Muscle layer of duodenum (tissue), 2 donors: Measurements from ENCODE around the gene ERMARD.

Experiments used
- H3K27ac ChIP-seq: one replicate; pipeline ENCODE4 v1.7.0; 2013; ENCODE audit warnings: mild to moderate bottlenecking, low read length
- H3K27me3 ChIP-seq: one replicate; pipeline ENCODE4 v1.7.0; 2013; ENCODE audit warnings: low read depth, mild to moderate bottlenecking, control low read depth, low read length
- H3K36me3 ChIP-seq, 2 donors: one replicate each; pipeline ENCODE4 v1.7.0; 2013; ENCODE audit warnings: low read length in 2 of 2, control low read depth in 1 of 2, mild to moderate bottlenecking in 1 of 2; ENCODE audit not compliant: insufficient read depth in 2 of 2, control insufficient read depth in 1 of 2
- H3K4me1 ChIP-seq, 2 donors: one replicate each; pipeline ENCODE4 v1.7.0; 2013; ENCODE audit warnings: low read length in 2 of 2, mild to moderate bottlenecking in 2 of 2, control low read depth in 1 of 2, moderate library complexity in 1 of 2; ENCODE audit not compliant: insufficient read depth in 2 of 2, control insufficient read depth in 1 of 2
- H3K4me3 ChIP-seq, 2 donors: one replicate each; pipeline ENCODE4 v1.7.0; 2013; ENCODE audit warnings: low read length in 2 of 2, low read depth in 1 of 2, mild to moderate bottlenecking in 1 of 2
- H3K9me3 ChIP-seq, 2 donors: one replicate each; pipeline ENCODE4 v1.7.0; 2013; ENCODE audit warnings: low read length in 2 of 2, control low read depth in 1 of 2, mild to moderate bottlenecking in 1 of 2; ENCODE audit not compliant: control insufficient read depth in 1 of 2
- donor health status: healthy.

The ERMARD gene

GRCh38 chr6:169751242-169752073, at the start of gene ERMARD, which contains the start of gene DYNLT2:
TSS of gene ERMARD (plus strand) at chr6:169751622. CDS start at chr6:169751658, 36 bp downstream.
TSS of gene DYNLT2 (minus strand) at chr6:169751572. CDS start at chr6:169751458, 114 bp downstream.
- Histone ChIP-seq H3K4me1 (peaks cover 14 to 20% of the 10 kb centered on the region in 2 donors), H3K27ac (peak within 1 kb of the TSS; percentile 94), H3K36me3 (no peaks in the 10 kb centered on the region), H3K9me3 (peaks cover 0 to 3% of the 10 kb centered on the region in 2 donors), H3K27me3 (no peaks in the 10 kb centered on the region), H3K4me3 (peak within 1 kb of the TSS; percentile 80 to 84)

GRCh38 chr6:169701954-169702839, 49.2 kb upstream of the ERMARD start, which contains the start of the genes C6orf120 and WDR27:
TSS of gene C6orf120 (plus strand) at chr6:169702126. CDS start at chr6:169702460, 334 bp downstream.
TSS of gene WDR27 (minus strand) at chr6:169702029. CDS start at chr6:169689005, 13,024 bp downstream.
- Histone ChIP-seq H3K36me3 (peaks cover 3 to 4% of the 10 kb centered on the region in 2 donors), H3K4me3 (peak within 1 kb of the TSS; percentile 85 to 97), H3K27me3 (no peaks in the 10 kb centered on the region), H3K4me1 (peaks cover 25 to 31% of the 10 kb centered on the region in 2 donors), H3K9me3 (no peaks in the 10 kb centered on the region), H3K27ac (peak within 1 kb of the TSS; percentile 84)

GRCh38 chr6:169702840-169703246, 48.6 kb upstream of the ERMARD start:
- peak overlapping the region; percentile 85 to 97 for H3K4me3 ChIP-seq
- H3K27ac ChIP-seq: peak overlapping the region; percentile 84
- no peaks in the 10 kb centered on the region for H3K9me3 ChIP-seq
- H3K27me3 ChIP-seq: no peaks in the 10 kb centered on the region
- H3K4me1 ChIP-seq: peaks cover 25 to 31% of the 10 kb centered on the region in 2 donors
- H3K36me3 ChIP-seq: peaks cover 3 to 4% of the 10 kb centered on the region in 2 donors

GRCh38 chr6:169707772-169708171, 43.6 kb upstream of the ERMARD start:
- Histone ChIP-seq H3K4me3 (no peak overlapping the region), H3K27me3 (no peaks in the 10 kb centered on the region), H3K27ac (no peak overlapping the region), H3K36me3 (peaks cover 21 to 28% of the 10 kb centered on the region in 2 donors), H3K4me1 (peaks cover 17 to 18% of the 10 kb centered on the region in 2 donors), H3K9me3 (no peaks in the 10 kb centered on the region)

GRCh38 chr6:169709293-169709692, 42.1 kb upstream of the ERMARD start:
- Histone ChIP-seq H3K27me3 (no peaks in the 10 kb centered on the region), H3K4me3 (no peak overlapping the region), H3K36me3 (peaks cover 30 to 36% of the 10 kb centered on the region in 2 donors), H3K9me3 (no peaks in the 10 kb centered on the region), H3K27ac (no peak overlapping the region), H3K4me1 (peaks cover 2 to 6% of the 10 kb centered on the region in 2 donors)

GRCh38 chr6:169710009-169710408, 41.4 kb upstream of the ERMARD start:
- Histone ChIP-seq H3K27ac (no peak overlapping the region), H3K4me3 (no peak overlapping the region), H3K27me3 (no peaks in the 10 kb centered on the region), H3K36me3 (peaks cover 37% of the 10 kb centered on the region in 2 donors), H3K9me3 (no peaks in the 10 kb centered on the region), H3K4me1 (no peaks in the 10 kb centered on the region)

GRCh38 chr6:169714178-169714577, 37.2 kb upstream of the ERMARD start:
- Histone ChIP-seq H3K4me1 (no peaks in the 10 kb centered on the region), H3K27ac (no peak overlapping the region), H3K4me3 (no peak overlapping the region), H3K27me3 (no peaks in the 10 kb centered on the region), H3K9me3 (no peaks in the 10 kb centered on the region), H3K36me3 (peaks cover 48% of the 10 kb centered on the region in 2 donors)

- Histone ChIP-seq H3K27me3 (no peaks in the 10 kb centered on the region), H3K27ac (no peak overlapping the region), H3K9me3 (no peaks in the 10 kb centered on the region), H3K36me3 (peaks cover 44 to 48% of the 10 kb centered on the region in 2 donors), H3K4me3 (no peak overlapping the region), H3K4me1 (no peaks in the 10 kb centered on the region)
Observed at GRCh38 chr6:169714595-169714994, 36.8 kb upstream of the ERMARD start.

GRCh38 chr6:169719117-169719516, 32.3 kb upstream of the ERMARD start:
- Histone ChIP-seq H3K4me3 (no peak overlapping the region), H3K27ac (no peak overlapping the region), H3K36me3 (peaks cover 18 to 20% of the 10 kb centered on the region in 2 donors), H3K27me3 (no peaks in the 10 kb centered on the region), H3K9me3 (no peaks in the 10 kb centered on the region), H3K4me1 (peaks cover 0 to 16% of the 10 kb centered on the region in 2 donors)

GRCh38 chr6:169720207-169720855, 31.1 kb upstream of the ERMARD start:
- H3K4me1 ChIP-seq: peaks cover 0 to 16% of the 10 kb centered on the region in 2 donors
- H3K4me3 ChIP-seq: no peak overlapping the region
- no peak overlapping the region for H3K27ac ChIP-seq
- H3K36me3 ChIP-seq: peaks cover 8 to 13% of the 10 kb centered on the region in 2 donors
- no peaks in the 10 kb centered on the region for H3K27me3 ChIP-seq
- H3K9me3 ChIP-seq: no peaks in the 10 kb centered on the region
